Neural crest cell (in vitro differentiated cells): Measurements from ENCODE around the gene TPGS2. TPM values are rescaled to one million over a fixed set of nuclear protein-coding genes. Genes with fewer than 3 reads are reported as not detected.

ENCODE experiments used
- DNase-seq: peaks from one replicate; pipeline ENCODE4 v3.0.0; 2021; ENCODE audit warnings: low read depth, mixed read lengths, low spot score
- H3K27ac Mint-ChIP-seq: one replicate; pipeline ENCODE4 v1.8.0; 2021; ENCODE audit warnings: mild to moderate bottlenecking, mixed read lengths; ENCODE audit not compliant: unreplicated experiment
- H3K27me3 Mint-ChIP-seq: 2 replicates; pipeline ENCODE4 v1.8.0; 2021; ENCODE audit warnings: low read depth, mild to moderate bottlenecking, mixed read lengths
- H3K36me3 Mint-ChIP-seq: 2 replicates; pipeline ENCODE4 v1.8.0; 2021; ENCODE audit warnings: low read depth, mild to moderate bottlenecking, mixed read lengths
- H3K4me1 Mint-ChIP-seq: 2 replicates; pipeline ENCODE4 v1.8.0; 2021; ENCODE audit warnings: mixed read lengths
- H3K4me3 Mint-ChIP-seq: one replicate; pipeline ENCODE4 v1.8.0; 2021; ENCODE audit warnings: mild to moderate bottlenecking, mixed read lengths
- H3K9me3 Mint-ChIP-seq: 2 replicates; pipeline ENCODE4 v1.8.0; 2021; ENCODE audit warnings: mixed read lengths
- total RNA-seq: library from RNA; stranded (reverse); gene quantifications from 2 replicates; pipeline ENCODE4 v1.2.1, GENCODE V29; 2021
- TF ChIP-seq, protein P1 (sequence below): fragments of 200-600 bp; sonication (generic); conservative IDR thresholded peaks from 2 replicates; pipeline ENCODE4 v1.5.0; 2021; ENCODE audit warnings: antibody characterized with exemption, mild to moderate bottlenecking

Gene TPGS2
- total RNA-seq, 1 donor from 2014 or later, result 175 TPM

DNA sequence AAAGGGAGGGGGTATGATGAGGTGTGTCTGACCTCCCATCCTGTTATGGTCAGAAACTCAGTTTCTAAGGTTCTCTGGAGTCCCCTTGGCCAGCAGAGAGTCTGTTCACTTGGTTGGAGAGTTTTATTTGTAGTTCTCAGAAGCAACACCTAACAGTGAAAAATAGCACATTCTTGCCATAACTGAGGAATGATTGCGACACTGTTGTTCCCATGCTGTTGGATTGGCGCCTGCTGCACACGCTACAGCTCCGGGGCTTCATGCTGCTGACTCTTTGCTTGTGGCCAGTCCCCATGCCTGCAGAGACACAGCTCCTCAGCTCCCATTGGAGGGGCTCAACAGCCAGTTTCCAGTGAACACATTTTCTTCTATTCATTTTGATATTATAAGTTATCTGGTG is 42.1 kb downstream of the TPGS2 start:
- no peak overlapping the region for H3K4me3 Mint-ChIP-seq
- TF ChIP-seq, protein P1, sequence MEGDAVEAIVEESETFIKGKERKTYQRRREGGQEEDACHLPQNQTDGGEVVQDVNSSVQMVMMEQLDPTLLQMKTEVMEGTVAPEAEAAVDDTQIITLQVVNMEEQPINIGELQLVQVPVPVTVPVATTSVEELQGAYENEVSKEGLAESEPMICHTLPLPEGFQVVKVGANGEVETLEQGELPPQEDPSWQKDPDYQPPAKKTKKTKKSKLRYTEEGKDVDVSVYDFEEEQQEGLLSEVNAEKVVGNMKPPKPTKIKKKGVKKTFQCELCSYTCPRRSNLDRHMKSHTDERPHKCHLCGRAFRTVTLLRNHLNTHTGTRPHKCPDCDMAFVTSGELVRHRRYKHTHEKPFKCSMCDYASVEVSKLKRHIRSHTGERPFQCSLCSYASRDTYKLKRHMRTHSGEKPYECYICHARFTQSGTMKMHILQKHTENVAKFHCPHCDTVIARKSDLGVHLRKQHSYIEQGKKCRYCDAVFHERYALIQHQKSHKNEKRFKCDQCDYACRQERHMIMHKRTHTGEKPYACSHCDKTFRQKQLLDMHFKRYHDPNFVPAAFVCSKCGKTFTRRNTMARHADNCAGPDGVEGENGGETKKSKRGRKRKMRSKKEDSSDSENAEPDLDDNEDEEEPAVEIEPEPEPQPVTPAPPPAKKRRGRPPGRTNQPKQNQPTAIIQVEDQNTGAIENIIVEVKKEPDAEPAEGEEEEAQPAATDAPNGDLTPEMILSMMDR, result no peak
- H3K27ac Mint-ChIP-seq, result no peak overlapping the region
- no peaks in the 10 kb centered on the region for H3K4me1 Mint-ChIP-seq
- DNase-seq, result no peak
- peaks cover 24% of the 10 kb centered on the region for H3K36me3 Mint-ChIP-seq
- H3K27me3 Mint-ChIP-seq, result no peaks in the 10 kb centered on the region
- H3K9me3 Mint-ChIP-seq, result peaks cover 4% of the 10 kb centered on the region

GRCh38 chr18:36783792-36784191 is 45.0 kb downstream of the TPGS2 start:
- Mint-ChIP-seq H3K4me1 (no peaks in the 10 kb centered on the region), H3K9me3 (no peaks in the 10 kb centered on the region), H3K4me3 (no peak overlapping the region), H3K36me3 (peaks cover 7% of the 10 kb centered on the region), H3K27me3 (no peaks in the 10 kb centered on the region), H3K27ac (no peak overlapping the region)
- DNase-seq, result no peak
- TF ChIP-seq, protein P1, result no peak

DNA sequence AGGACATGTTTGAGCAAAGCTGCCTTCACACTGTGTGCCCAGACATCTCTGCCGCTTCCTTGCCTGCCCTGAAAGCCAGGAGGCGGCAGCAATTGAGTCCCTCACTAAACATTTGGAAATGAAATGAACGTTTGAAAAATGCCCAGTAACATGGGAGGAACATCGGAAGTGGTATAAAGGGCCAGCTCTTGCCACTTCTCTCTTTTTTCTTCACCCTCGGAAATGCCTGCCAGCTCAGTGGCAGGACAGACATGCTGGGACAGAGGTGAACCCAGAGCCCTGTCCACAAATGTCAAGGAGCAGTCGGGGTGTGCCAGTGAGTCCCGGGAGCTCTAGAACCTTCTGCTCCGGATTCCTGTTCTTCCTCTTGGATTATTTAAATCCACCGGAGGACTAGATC is 46.1 kb downstream of the TPGS2 start:
- H3K9me3 Mint-ChIP-seq, result no peaks in the 10 kb centered on the region
- DNase-seq, result no peak
- H3K27me3 Mint-ChIP-seq, result no peaks in the 10 kb centered on the region
- TF ChIP-seq, protein P1, result no peak
- peaks cover 10% of the 10 kb centered on the region for H3K36me3 Mint-ChIP-seq
- H3K4me3 Mint-ChIP-seq, result no peak overlapping the region
- peak overlapping the region; percentile 78 for H3K27ac Mint-ChIP-seq
- H3K4me1 Mint-ChIP-seq, result no peaks in the 10 kb centered on the region

DNA sequence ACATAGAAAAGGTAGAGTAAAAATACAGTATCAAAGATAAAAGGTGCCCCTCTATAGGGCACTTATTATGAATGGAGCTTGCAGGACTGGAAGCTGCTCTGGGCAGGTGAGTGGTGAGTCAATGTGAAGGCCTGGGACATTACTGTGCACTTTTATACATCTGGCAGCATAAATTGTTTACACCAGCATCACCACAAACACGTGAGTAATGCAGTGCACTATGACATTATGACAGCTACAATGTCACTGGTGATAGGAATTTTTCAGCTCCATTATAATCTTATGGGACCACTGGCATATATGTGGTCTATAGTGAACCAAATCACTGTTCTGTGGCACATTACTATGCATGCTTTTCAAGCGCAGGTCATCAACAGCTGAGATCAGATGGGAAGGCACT is 48.1 kb downstream of the TPGS2 start:
- H3K36me3 Mint-ChIP-seq, result peaks cover 11% of the 10 kb centered on the region
- H3K27me3 Mint-ChIP-seq, result no peaks in the 10 kb centered on the region
- TF ChIP-seq, protein P1, result no peak
- H3K9me3 Mint-ChIP-seq, result no peaks in the 10 kb centered on the region
- no peak for DNase-seq
- H3K27ac Mint-ChIP-seq, result no peak overlapping the region
- H3K4me3 Mint-ChIP-seq, result no peak overlapping the region
- H3K4me1 Mint-ChIP-seq, result no peaks in the 10 kb centered on the region

DNA sequence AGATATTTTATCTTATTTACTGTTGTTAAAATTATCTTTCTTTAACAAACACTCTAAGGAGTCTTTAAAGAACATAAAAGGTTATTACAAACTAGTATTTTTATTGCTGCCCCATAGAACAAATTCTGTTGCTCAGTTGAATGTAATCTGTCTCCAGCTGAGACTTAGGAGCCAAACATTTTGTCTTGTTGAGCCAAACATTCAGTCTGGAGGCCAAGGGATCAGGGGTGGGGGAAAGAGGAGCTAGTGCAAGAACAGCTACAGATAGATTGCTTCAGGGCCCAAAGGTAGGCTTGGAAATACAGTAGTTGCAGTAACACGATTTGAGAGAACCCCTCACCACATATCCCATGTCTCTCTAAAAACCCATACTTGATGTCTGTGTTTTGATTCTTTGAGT is 51.2 kb downstream of the TPGS2 start:
- Mint-ChIP-seq H3K4me3 (no peak overlapping the region), H3K4me1 (peaks cover 9% of the 10 kb centered on the region), H3K36me3 (peaks cover 14% of the 10 kb centered on the region), H3K9me3 (no peaks in the 10 kb centered on the region), H3K27ac (no peak overlapping the region), H3K27me3 (no peaks in the 10 kb centered on the region)
- TF ChIP-seq, protein P1, result no peak
- no peak for DNase-seq

DNA sequence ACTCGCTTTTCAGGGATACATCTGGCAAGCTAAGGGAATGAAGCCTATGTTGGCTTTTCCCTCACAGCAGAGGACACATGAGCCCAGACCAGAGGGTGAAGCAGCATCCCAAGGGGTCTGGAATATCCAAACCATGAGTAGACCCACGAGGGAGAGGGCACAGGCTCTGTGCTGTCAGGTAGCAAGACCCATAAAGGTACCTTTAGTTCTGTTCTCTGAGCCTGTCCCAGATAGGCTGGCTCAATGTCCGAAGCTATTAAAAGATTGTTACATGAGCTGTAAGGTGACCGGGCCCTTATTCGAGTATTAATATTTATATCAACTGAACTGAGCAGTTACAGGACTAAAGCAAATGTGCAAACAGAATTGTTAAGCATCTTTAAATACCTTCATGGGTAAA is 52.2 kb downstream of the TPGS2 start:
- no peak for DNase-seq
- Mint-ChIP-seq H3K9me3 (no peaks in the 10 kb centered on the region), H3K4me3 (no peak overlapping the region), H3K4me1 (peaks cover 9% of the 10 kb centered on the region), H3K36me3 (peaks cover 14% of the 10 kb centered on the region), H3K27me3 (no peaks in the 10 kb centered on the region), H3K27ac (no peak overlapping the region)
- TF ChIP-seq, protein P1, result no peak
